Measurements from ENCODE around the gene MOCS3.

The MOCS3 gene

GRCh38 chr20:50987493-50988210, 29.0 kb downstream of the MOCS3 start:
- DNase-seq, result peak; percentile 38

GRCh38 chr20:50991076-50991475, 32.5 kb downstream of the MOCS3 start:
- no peak for DNase-seq

GRCh38 chr20:50992336-50992732, 33.7 kb downstream of the MOCS3 start:
- no peak for DNase-seq

GRCh38 chr20:50992733-50993457, 34.3 kb downstream of the MOCS3 start:
- no peak for DNase-seq

- DNase-seq, result no peak
Observed at GRCh38 chr20:50993876-50994275, 35.3 kb downstream of the MOCS3 start.

GRCh38 chr20:50995506-50995905, 36.9 kb downstream of the MOCS3 start:
- no peak for DNase-seq

- DNase-seq, result no peak
Observed at GRCh38 chr20:50996901-50997865, 38.6 kb downstream of the MOCS3 start.

GRCh38 chr20:50999355-50999754, 40.7 kb downstream of the MOCS3 start:
- no peak for DNase-seq

- no peak for DNase-seq
Observed at GRCh38 chr20:51001430-51002265, 43.0 kb downstream of the MOCS3 start.

GRCh38 chr20:51002633-51003032, 44.0 kb downstream of the MOCS3 start:
- DNase-seq, result no peak

- DNase-seq, result no peak
Observed at GRCh38 chr20:51003753-51004152, 45.1 kb downstream of the MOCS3 start.

GRCh38 chr20:51004305-51004727, 45.7 kb downstream of the MOCS3 start:
- DNase-seq, result no peak

- DNase-seq, result no peak
Observed at GRCh38 chr20:51004781-51005180, 46.2 kb downstream of the MOCS3 start.

GRCh38 chr20:51005214-51005613, 46.6 kb downstream of the MOCS3 start:
- DNase-seq, result no peak

GRCh38 chr20:51008718-51009117, 50.1 kb downstream of the MOCS3 start:
- DNase-seq, result no peak

GRCh38 chr20:51009303-51010042, 50.9 kb downstream of the MOCS3 start:
- DNase-seq, result no peak

GRCh38 chr20:51010043-51010365, 51.4 kb downstream of the MOCS3 start:
- no peak for DNase-seq

GRCh38 chr20:51010932-51011331, 52.3 kb downstream of the MOCS3 start:
- no peak for DNase-seq

GRCh38 chr20:51011479-51011878, 52.9 kb downstream of the MOCS3 start:
- no peak for DNase-seq

- no peak for DNase-seq
Observed at GRCh38 chr20:51012357-51012756, 53.7 kb downstream of the MOCS3 start.

Measured in NCI-H510A (cell line).